Measurements from ENCODE around the gene MAD2L1BP.

The MAD2L1BP gene

GRCh38 chr6:43683708-43684455, 48.2 kb downstream of the MAD2L1BP start:
- no peak for DNase-seq (ENCODE audit: low spot score)

- no peak for DNase-seq (ENCODE audit: low spot score)
Measured at GRCh38 chr6:43687079-43687436, 51.4 kb downstream of the MAD2L1BP start.

DNA sequence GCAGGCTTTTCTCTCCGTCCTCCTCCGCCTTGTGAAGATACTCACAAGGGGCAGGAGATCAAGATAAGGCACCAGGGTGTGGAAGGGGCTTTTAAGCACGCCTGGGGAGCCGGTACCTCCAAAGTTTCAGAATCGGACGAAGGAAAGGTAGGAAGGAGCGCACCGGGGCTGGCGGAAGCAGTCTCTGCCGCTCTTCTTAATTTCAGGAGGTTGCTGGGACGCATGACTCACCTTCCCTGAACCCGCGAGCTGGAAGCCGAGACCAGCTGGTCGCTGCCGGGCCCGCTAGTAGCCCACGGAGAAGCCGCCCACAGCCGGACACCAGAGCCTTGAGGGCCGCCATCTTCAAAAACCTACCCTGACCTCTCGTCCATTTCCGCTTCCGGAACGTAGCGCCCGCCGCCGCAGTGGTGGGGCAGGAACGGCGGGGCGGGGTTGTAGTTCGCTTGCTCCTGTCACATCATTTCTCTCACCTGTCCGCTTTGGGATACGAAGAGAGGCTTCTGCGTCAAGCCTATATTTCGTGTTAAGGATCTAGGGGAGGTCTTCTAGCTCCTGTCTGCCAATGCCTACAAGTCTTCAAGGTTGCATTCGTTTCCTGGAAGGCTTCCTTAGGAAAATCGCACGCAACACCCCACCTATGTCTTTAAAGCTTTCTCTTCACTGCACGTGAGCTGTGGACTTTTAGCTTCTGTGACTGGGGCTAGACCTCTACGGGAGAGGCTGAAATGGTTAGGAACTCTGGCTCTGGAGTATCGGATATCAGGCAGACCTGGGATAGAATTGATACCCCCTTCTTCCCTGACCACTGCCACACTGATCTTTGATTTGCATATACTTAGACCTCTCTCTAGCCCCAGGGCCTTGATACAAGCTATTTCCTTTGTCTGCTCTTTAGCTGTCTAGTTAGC, 52.1 kb downstream of the MAD2L1BP start, which contains the start of gene MRPS18A:
MRPS18A (minus strand) TSS at position 355 of the 911 bp plus-strand sequence; CDS start at position 343, 12 bp downstream.
- DNase-seq (ENCODE audit: low spot score) = peak; percentile 72

DNA sequence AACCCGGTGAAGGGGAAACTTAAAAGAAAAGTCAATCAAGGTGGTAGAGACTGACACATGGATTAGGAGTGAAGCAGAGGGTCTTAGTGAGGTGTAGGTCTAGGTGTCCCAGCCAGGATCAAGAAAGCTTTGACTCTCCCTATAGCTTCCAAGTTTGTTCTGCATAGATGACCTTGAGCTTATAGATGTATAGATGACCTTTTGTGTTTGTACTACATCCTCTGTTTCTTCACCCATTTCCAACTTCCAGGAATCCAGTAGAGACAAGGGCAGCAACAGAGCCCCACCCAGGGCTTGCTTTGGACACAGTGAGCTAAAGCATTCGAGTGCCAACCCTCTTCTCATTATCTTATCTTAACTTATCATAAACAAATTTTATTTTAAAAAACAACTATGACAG, 53.8 kb downstream of the MAD2L1BP start:
- no peak for DNase-seq (ENCODE audit: low spot score)

Data from globus pallidus (tissue), 1 donor.